H1 (cell line): ENCODE measurements around the gene FNDC11. TPM values are rescaled to one million over a fixed set of nuclear protein-coding genes. Genes with fewer than 3 reads are reported as not detected.

Source experiments
- KDM5A ChIP-seq: fragments of 200-600 bp; IDR thresholded peaks from 2 replicates; pipeline ENCODE4 v1.7.1; 2012; ENCODE audit warnings: mild to moderate bottlenecking, low read length, inconsistent platforms, mixed read lengths
- polyA plus RNA-seq, 7 experiments: library from polyadenylated mRNA; depleted of rRNA in 3 of 7; stranded (reverse) in 5 of 7; unstranded in 2 of 7; fragments of >200 nt in 5 of 7; fragments of 200-250 nt in 2 of 7; gene quantifications; 1 replicate in 5 of 7; 2 replicates in 1 of 7; 4 replicates in 1 of 7; pipeline versions ENCODE4 v1.2.1 to v1.2.3, GENCODE V29; 2011 to 2013; ENCODE audit warnings: missing spikeins in 2 of 7, mixed read lengths in 2 of 7
- total RNA-seq: library from RNA; stranded (reverse); fragmentation: NEBNext Ultra II Directional; extraction: Animal tissue kit (Norgen Biotek cat#: 25700); gene quantifications from 2 replicates; pipeline ENCODE4 v1.2.1, GENCODE V29; 2021

FNDC11 gene
- total and polyA plus RNA-seq, 2 of the 8 experiments (the other 6 are each of a cell fraction or from before 2014, with no cell fraction given), result 2.6 to 8.8 TPM

DNA sequence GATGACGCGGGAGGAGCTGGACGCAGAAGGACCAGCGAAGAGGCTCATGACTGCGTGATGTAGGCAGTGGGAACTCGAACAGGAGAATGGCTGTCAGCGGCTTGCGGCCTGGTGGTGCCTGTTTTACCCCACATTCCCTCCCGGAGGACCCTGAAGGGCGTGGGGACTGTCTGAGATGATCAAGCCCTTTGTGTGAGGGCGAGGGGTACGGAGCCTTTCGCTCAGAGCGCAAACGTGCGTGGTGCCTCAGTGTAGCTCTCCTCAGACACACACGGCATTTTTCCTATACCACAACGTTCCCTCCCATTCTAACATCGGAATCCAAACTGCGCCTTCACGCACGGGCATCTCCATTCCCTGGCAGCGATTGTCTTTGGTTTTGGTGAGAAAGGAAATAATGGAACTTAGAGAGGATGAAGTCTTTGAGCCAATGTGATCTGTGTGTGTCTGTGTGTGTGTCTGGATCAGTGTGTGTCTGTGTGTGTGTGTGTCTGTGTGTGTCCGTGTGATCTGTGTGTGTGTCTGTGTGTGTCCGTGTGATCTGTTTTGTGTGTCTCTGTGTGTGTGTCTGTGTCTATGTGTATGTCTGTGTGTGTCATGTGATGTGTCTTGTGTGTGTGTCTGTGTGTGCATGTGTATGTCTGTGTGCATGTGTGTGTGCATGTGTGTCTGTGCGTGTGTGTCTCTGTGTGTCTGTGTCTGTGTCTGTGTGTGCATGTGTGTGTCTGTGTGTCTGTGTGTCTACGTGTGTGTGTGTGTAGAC, 22.1 kb upstream of the FNDC11 start (continued):
- TF ChIP-seq KDM5A, result no peak
